ENCODE measurements around the gene JPH3. TPM values are rescaled to one million over a fixed set of nuclear protein-coding genes. Genes with fewer than 3 reads are reported as not detected.

JPH3 gene
- total RNA-seq, 2 experiments from 2014 or later = not detected

- Mint-ChIP-seq H3K36me3 (ENCODE audit: low read depth) (peaks cover 6% of the 10 kb centered on the region), H3K27ac (no peak overlapping the region), H3K4me1 (no peaks in the 10 kb centered on the region), H3K27me3 (no peaks in the 10 kb centered on the region), H3K9me3 (no peaks in the 10 kb centered on the region), H3K4me3 (no peak overlapping the region)
- DNase-seq = no peak
- POLR2A ChIA-PET = interaction anchor here (0.9 to 1.2 kb wide), 3 partner anchors 12 to 74 kb away, joined by 3 to 4 read pairs (median 3); partner anchors contain the start of gene KLHDC4
- CTCF ChIA-PET = no interaction called here
Measured at GRCh38 chr16:87690911-87691685, 88.8 kb downstream of the JPH3 start.

- Mint-ChIP-seq H3K4me3 (no peak overlapping the region), H3K4me1 (no peaks in the 10 kb centered on the region), H3K27ac (no peak overlapping the region), H3K27me3 (no peaks in the 10 kb centered on the region), H3K36me3 (ENCODE audit: low read depth) (peaks cover 8% of the 10 kb centered on the region), H3K9me3 (no peaks in the 10 kb centered on the region)
- ChIA-PET POLR2A (interaction anchor here (0.9 kb wide), 1 partner anchor 19 kb away, joined by 3 read pairs; no protein-coding TSS in a partner anchor), CTCF (no interaction called here)
- no peak for DNase-seq
Measured at GRCh38 chr16:87691686-87692079, 89.4 kb downstream of the JPH3 start.

- ChIA-PET CTCF (no interaction called here), POLR2A (interaction anchor here (0.9 kb wide), 1 partner anchor 19 kb away, joined by 3 read pairs; no protein-coding TSS in a partner anchor)
- no peaks in the 10 kb centered on the region for H3K27me3 Mint-ChIP-seq
- DNase-seq = no peak
- no peak overlapping the region for H3K4me3 Mint-ChIP-seq
- no peaks in the 10 kb centered on the region for H3K4me1 Mint-ChIP-seq
- H3K27ac Mint-ChIP-seq = no peak overlapping the region
- peaks cover 8% of the 10 kb centered on the region for H3K36me3 Mint-ChIP-seq (ENCODE audit: low read depth)
- H3K9me3 Mint-ChIP-seq = no peaks in the 10 kb centered on the region
Measured at GRCh38 chr16:87692176-87692575, 89.9 kb downstream of the JPH3 start.

GRCh38 chr16:87692756-87693155 lies 90.4 kb downstream of the JPH3 start:
- H3K4me1 Mint-ChIP-seq = peaks cover 2% of the 10 kb centered on the region
- POLR2A ChIA-PET = interaction anchor here (1.3 kb wide), 1 partner anchor 52 kb away, joined by 3 read pairs; no protein-coding TSS in a partner anchor
- H3K4me3 Mint-ChIP-seq = no peak overlapping the region
- peaks cover 13% of the 10 kb centered on the region for H3K36me3 Mint-ChIP-seq (ENCODE audit: low read depth)
- no peaks in the 10 kb centered on the region for H3K9me3 Mint-ChIP-seq
- DNase-seq = no peak
- CTCF ChIA-PET = no interaction called here
- no peaks in the 10 kb centered on the region for H3K27me3 Mint-ChIP-seq
- H3K27ac Mint-ChIP-seq = no peak overlapping the region

DNA sequence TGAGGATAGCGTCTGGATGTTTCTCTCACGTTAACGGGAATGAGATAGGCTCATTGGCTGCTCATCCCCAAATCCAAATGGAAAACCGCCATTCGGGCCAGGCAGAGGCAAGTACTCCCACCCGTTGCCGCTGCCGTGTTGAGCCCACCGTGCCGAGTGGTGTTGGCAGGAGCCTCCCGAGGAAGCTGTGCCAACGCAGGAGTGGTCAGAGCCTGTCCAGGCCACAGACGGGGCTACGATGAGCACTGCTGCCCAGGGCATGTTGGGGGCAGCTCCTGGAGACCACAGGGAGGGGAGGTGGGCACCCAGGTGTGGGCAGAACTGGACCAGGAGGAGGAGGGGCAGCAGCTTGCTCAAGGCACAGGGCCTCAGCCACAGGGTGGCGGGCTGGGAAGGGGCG lies 91.5 kb downstream of the JPH3 start:
- H3K4me1 Mint-ChIP-seq = peaks cover 12% of the 10 kb centered on the region
- CTCF ChIA-PET = no interaction called here
- peaks cover 18% of the 10 kb centered on the region for H3K36me3 Mint-ChIP-seq (ENCODE audit: low read depth)
- no peak for DNase-seq
- no peak overlapping the region for H3K4me3 Mint-ChIP-seq
- no peaks in the 10 kb centered on the region for H3K9me3 Mint-ChIP-seq
- no peaks in the 10 kb centered on the region for H3K27me3 Mint-ChIP-seq
- POLR2A ChIA-PET = interaction anchor here (1.3 kb wide), 1 partner anchor 53 kb away, joined by 3 read pairs; no protein-coding TSS in a partner anchor
- no peak overlapping the region for H3K27ac Mint-ChIP-seq

DNA sequence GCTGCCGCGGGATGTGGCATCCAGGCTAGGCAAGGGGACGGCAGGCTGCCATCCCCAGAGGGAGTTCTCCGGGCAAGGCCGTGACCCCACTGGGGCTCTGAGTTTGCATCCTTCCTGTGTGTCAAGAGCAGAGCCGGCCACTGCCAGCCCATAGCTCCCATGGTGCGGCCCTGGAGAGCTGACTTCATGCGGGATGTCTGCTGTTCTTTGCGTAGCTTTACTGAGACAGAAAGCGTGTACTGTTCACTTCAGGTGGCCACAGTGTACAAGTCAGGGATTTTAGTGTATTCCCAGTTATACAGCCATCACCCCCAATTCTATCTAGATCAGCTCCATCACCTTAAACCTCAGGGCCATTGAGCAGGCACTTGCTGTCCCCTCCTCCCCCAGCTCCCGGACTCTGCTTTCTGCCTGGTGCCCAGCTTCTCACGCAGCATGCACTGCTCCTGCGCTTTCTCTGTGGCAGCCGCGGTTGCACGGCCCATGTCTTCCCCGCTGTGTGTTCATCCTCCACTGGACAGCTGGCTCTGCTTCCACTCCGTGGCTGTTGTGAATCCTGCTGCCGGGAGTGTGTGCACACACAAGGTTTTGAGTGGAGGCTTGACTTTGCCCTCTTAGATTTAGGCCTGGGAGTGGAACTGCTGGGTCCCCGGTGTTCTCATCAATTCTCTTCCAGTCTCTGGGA lies 92.3 kb downstream of the JPH3 start:
- CTCF ChIA-PET = no interaction called here

GRCh38 chr16:87695534-87695933 lies 93.2 kb downstream of the JPH3 start:
- Mint-ChIP-seq H3K27ac (no peak overlapping the region), H3K9me3 (no peaks in the 10 kb centered on the region), H3K27me3 (no peaks in the 10 kb centered on the region), H3K4me3 (no peak overlapping the region), H3K4me1 (peaks cover 25% of the 10 kb centered on the region), H3K36me3 (ENCODE audit: low read depth) (peaks cover 22% of the 10 kb centered on the region)
- ChIA-PET CTCF (no interaction called here), POLR2A (no interaction called here)
- no peak for DNase-seq

More for the DNA sequence above, 92.3 kb downstream of the JPH3 start:
- no peak for DNase-seq
- Mint-ChIP-seq H3K9me3 (no peaks in the 10 kb centered on the region), H3K4me1 (peaks cover 19% of the 10 kb centered on the region), H3K27me3 (no peaks in the 10 kb centered on the region), H3K4me3 (no peak overlapping the region), H3K36me3 (ENCODE audit: low read depth) (peaks cover 18% of the 10 kb centered on the region), H3K27ac (no peak overlapping the region)
- POLR2A ChIA-PET = no interaction called here

DNA sequence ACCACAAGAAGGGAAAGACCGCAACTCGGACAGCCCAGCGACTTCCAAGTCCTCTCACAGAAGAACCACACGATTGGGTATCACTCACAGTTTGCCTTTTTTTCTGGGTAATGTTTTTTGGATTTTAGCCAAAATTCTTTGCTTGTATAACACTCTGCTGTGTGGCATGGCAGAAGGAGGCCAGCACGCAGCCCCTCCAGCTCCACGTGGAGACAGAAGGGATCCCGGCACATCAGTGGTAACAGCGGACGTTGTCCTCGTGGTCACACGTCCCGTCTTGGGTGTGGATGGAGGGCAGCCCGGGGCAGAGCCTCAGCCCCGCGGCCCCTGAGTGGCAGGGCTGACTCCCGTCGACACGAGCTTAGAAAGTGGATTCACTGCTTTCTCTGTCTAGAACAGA lies 94.4 kb downstream of the JPH3 start:
- Mint-ChIP-seq H3K27me3 (no peaks in the 10 kb centered on the region), H3K36me3 (ENCODE audit: low read depth) (peaks cover 25% of the 10 kb centered on the region), H3K4me3 (no peak overlapping the region), H3K4me1 (peaks cover 36% of the 10 kb centered on the region), H3K9me3 (no peaks in the 10 kb centered on the region), H3K27ac (no peak overlapping the region)
- no peak for DNase-seq
- CTCF ChIA-PET = no interaction called here
- POLR2A ChIA-PET = no interaction called here

GRCh38 chr16:87697256-87697655 lies 94.9 kb downstream of the JPH3 start:
- H3K36me3 Mint-ChIP-seq (ENCODE audit: low read depth) = peaks cover 25% of the 10 kb centered on the region
- H3K9me3 Mint-ChIP-seq = no peaks in the 10 kb centered on the region
- POLR2A ChIA-PET = no interaction called here
- H3K27me3 Mint-ChIP-seq = no peaks in the 10 kb centered on the region
- H3K27ac Mint-ChIP-seq = peak overlapping the region; percentile 53
- CTCF ChIA-PET = no interaction called here
- no peak for DNase-seq
- H3K4me1 Mint-ChIP-seq = peaks cover 40% of the 10 kb centered on the region
- no peak overlapping the region for H3K4me3 Mint-ChIP-seq

DNA sequence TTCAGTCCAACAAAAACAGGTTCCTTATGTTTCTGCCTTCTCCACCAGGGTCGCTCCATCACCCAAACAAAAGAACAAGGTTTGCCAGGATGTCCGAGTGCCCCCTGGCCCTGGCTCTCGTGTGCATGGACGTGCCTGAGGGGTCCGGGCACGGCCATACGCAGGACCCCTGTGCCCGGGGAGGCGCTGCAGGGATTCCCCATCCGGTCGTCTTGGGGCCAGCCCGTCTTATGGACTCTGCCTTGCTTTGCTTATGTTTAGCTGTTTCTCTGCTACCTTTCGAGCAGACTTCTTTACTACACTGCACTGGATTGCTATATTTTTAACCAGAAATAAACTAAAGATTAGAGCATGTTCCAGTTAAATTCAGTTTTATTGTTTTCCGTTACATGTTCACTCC lies 95.5 kb downstream of the JPH3 start:
- CTCF ChIA-PET = no interaction called here
- peaks cover 45% of the 10 kb centered on the region for H3K4me1 Mint-ChIP-seq
- H3K4me3 Mint-ChIP-seq = no peak overlapping the region

DNA sequence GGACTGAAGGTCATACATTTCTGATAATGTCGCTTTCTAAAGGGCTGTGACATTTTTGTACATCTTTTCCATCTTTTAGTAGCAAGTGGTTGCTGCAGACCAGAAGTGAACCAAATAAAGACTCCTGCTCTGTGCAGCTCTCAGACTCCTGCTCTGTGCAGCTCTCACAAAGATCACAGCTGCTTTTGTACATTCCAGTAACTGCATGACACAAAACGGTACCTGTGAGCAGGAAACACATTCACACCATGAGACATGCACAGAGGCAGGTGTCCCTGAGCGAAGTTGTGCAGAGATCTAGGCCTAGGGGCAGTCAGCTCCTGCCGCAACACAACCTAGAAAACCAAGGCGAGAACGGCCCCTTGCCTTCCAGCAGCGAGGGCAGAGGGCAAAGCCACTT lies 95.9 kb downstream of the JPH3 start:
- CTCF ChIA-PET = no interaction called here
- H3K4me3 Mint-ChIP-seq = no peak overlapping the region

More for the DNA sequence above, 95.5 kb downstream of the JPH3 start:
- DNase-seq = no peak
- POLR2A ChIA-PET = no interaction called here
- no peaks in the 10 kb centered on the region for H3K9me3 Mint-ChIP-seq
- peak overlapping the region; percentile 74 for H3K27ac Mint-ChIP-seq
- no peaks in the 10 kb centered on the region for H3K27me3 Mint-ChIP-seq
- peaks cover 30% of the 10 kb centered on the region for H3K36me3 Mint-ChIP-seq (ENCODE audit: low read depth)

DNA sequence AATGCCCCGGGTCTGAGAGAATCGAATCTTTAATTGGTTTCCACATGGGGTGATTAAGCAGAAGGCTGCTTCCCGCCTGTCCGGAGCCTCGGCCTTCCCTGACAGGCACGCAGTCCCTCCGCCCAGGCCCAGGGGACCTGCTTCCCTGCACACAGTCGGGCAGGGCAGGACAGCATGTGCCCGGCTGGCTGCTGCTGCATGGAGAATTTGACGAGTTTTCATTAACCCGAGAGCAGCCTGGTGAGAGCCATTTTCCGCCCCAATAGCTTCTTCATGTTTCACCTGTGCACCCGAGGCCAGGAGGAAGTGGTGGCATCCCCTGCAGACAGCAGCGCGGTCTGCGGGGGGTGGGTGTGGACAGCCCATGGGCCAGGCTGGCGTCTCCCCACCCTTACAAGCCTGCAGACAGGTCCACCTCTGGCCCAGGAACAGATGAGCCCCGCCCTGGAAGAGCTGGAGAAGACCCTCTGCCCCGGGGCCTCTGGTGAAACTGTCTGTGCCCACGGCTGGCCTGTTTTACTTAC lies 96.4 kb downstream of the JPH3 start:
- Mint-ChIP-seq H3K4me3 (no peak overlapping the region), H3K27ac (peak overlapping the region; percentile 74), H3K9me3 (no peaks in the 10 kb centered on the region), H3K27me3 (no peaks in the 10 kb centered on the region), H3K36me3 (ENCODE audit: low read depth) (peaks cover 37% of the 10 kb centered on the region), H3K4me1 (peaks cover 55% of the 10 kb centered on the region)
- POLR2A ChIA-PET = no interaction called here
- CTCF ChIA-PET = no interaction called here
- DNase-seq = peak; percentile 24

More for the DNA sequence above, 95.9 kb downstream of the JPH3 start:
- POLR2A ChIA-PET = no interaction called here
- H3K9me3 Mint-ChIP-seq = no peaks in the 10 kb centered on the region
- peak; percentile 24 for DNase-seq
- H3K36me3 Mint-ChIP-seq (ENCODE audit: low read depth) = peaks cover 34% of the 10 kb centered on the region
- H3K27ac Mint-ChIP-seq = peak overlapping the region; percentile 74
- H3K4me1 Mint-ChIP-seq = peaks cover 50% of the 10 kb centered on the region
- H3K27me3 Mint-ChIP-seq = no peaks in the 10 kb centered on the region

- peak overlapping the region; percentile 60 for H3K27ac Mint-ChIP-seq
- H3K4me1 Mint-ChIP-seq = peaks cover 62% of the 10 kb centered on the region
- CTCF ChIA-PET = interaction anchor here (0.6 kb wide), 1 partner anchor 16 kb away, joined by 5 read pairs; no protein-coding TSS in a partner anchor
- H3K27me3 Mint-ChIP-seq = no peaks in the 10 kb centered on the region
- H3K36me3 Mint-ChIP-seq (ENCODE audit: low read depth) = peaks cover 37% of the 10 kb centered on the region
- no peaks in the 10 kb centered on the region for H3K9me3 Mint-ChIP-seq
- H3K4me3 Mint-ChIP-seq = no peak overlapping the region
- POLR2A ChIA-PET = interaction anchor here (1.2 to 2.4 kb wide), 3 partner anchors 10 to 68 kb away, joined by 3 to 9 read pairs (median 8); partner anchors contain the start of gene KLHDC4
- DNase-seq = peak; percentile 44
Measured at GRCh38 chr16:87700406-87701077, 98.2 kb downstream of the JPH3 start.

Measured in activated CD4-positive, alpha-beta memory T cell treated with anti-CD3 and anti-CD28 coated beads, Interleukin-2, amount 10 ng/mL, durations not matched to agents 7 days and 5 days (primary cell).